Astrocyte (in vitro differentiated cells and primary cell): Measurements from ENCODE around the gene NXPH4. TPM values are rescaled to one million over a fixed set of nuclear protein-coding genes. Genes with fewer than 3 reads are reported as not detected.

Source experiments
- DNase-seq: peaks from one replicate; pipeline ENCODE4 v3.0.0-alpha.2; 2010; ENCODE audit warnings: low read depth
- FAIRE-seq: peaks from 2 replicates; lab custom pipeline; 2011; peaks lifted over from hg19 to GRCh38; lab: Jason Lieb, UNC
- H2AFZ ChIP-seq: 2 replicates; pipeline ENCODE4 v1.6.0; 2012; ENCODE audit warnings: low read depth, low read length, inconsistent platforms
- H3K27ac ChIP-seq: 2 replicates; pipeline ENCODE4 v1.5.1; 2011; ENCODE audit warnings: low read depth, low read length, inconsistent platforms
- H3K27me3 ChIP-seq: 2 replicates; pipeline ENCODE4 v1.6.0; 2011; ENCODE audit warnings: low read length, inconsistent platforms; ENCODE audit not compliant: insufficient read depth
- H3K36me3 ChIP-seq: 2 replicates; pipeline ENCODE4 v1.5.1; 2011; ENCODE audit warnings: low read length, inconsistent platforms; ENCODE audit not compliant: insufficient read depth
- H3K4me1 ChIP-seq: 2 replicates; pipeline ENCODE4 v1.5.1; 2011; ENCODE audit warnings: low read length, inconsistent platforms; ENCODE audit not compliant: insufficient read depth
- H3K4me2 ChIP-seq: 2 replicates; pipeline ENCODE4 v1.6.0; 2012; ENCODE audit warnings: low read length, inconsistent platforms
- H3K4me3 ChIP-seq: 2 replicates; pipeline ENCODE4 v1.5.1; 2011; ENCODE audit warnings: low read depth, mild to moderate bottlenecking, low read length, inconsistent platforms; ENCODE audit not compliant: insufficient read depth
- H3K79me2 ChIP-seq: 2 replicates; pipeline ENCODE4 v1.6.0; 2012; ENCODE audit warnings: mild to moderate bottlenecking, low read length, inconsistent platforms; ENCODE audit not compliant: insufficient read depth
- H3K9ac ChIP-seq: 2 replicates; pipeline ENCODE4 v1.6.0; 2012; ENCODE audit warnings: mild to moderate bottlenecking, low read length, inconsistent platforms
- H3K9me3 ChIP-seq: 2 replicates; pipeline ENCODE4 v1.5.1; 2012; ENCODE audit warnings: low read depth, mild to moderate bottlenecking, low read length, inconsistent platforms; ENCODE audit not compliant: insufficient read depth
- H4K20me1 ChIP-seq: 2 replicates; pipeline ENCODE4 v1.6.0; 2012; ENCODE audit warnings: low read length, inconsistent platforms; ENCODE audit not compliant: insufficient read depth
- H3K27ac Mint-ChIP-seq: one replicate; pipeline ENCODE4 v1.8.0; 2021; ENCODE audit warnings: mild to moderate bottlenecking, mixed read lengths; ENCODE audit not compliant: unreplicated experiment
- H3K27me3 Mint-ChIP-seq: one replicate; pipeline ENCODE4 v1.8.0; 2021; ENCODE audit warnings: low read depth, mixed read lengths; ENCODE audit not compliant: unreplicated experiment
- H3K36me3 Mint-ChIP-seq: one replicate; pipeline ENCODE4 v1.8.0; 2021; ENCODE audit warnings: low read depth, mixed read lengths; ENCODE audit not compliant: unreplicated experiment
- H3K4me1 Mint-ChIP-seq: one replicate; pipeline ENCODE4 v1.8.0; 2021; ENCODE audit warnings: low read depth, mixed read lengths; ENCODE audit not compliant: unreplicated experiment
- H3K4me3 Mint-ChIP-seq: one replicate; pipeline ENCODE4 v1.8.0; 2021; ENCODE audit warnings: mild to moderate bottlenecking, moderate library complexity, mixed read lengths; ENCODE audit not compliant: unreplicated experiment
- H3K9me3 Mint-ChIP-seq: one replicate; pipeline ENCODE4 v1.8.0; 2021; ENCODE audit warnings: mild to moderate bottlenecking, mixed read lengths; ENCODE audit not compliant: unreplicated experiment
- EZH2 ChIP-seq: IDR thresholded peaks from 2 replicates; pipeline ENCODE4 v1.6.1; 2012; ENCODE audit warnings: mild to moderate bottlenecking, low read length, inconsistent platforms; ENCODE audit not compliant: insufficient read depth
- total RNA-seq: library from RNA; stranded (reverse); gene quantifications from 2 replicates; pipeline ENCODE4 v1.2.1, GENCODE V29; 2021
- TF ChIP-seq, protein P1 (sequence below): IDR thresholded peaks from 2 replicates; pipeline ENCODE4 v1.5.1; 2011; ENCODE audit warnings: low read depth, mild to moderate bottlenecking, inconsistent platforms, low read length, moderate library complexity; ENCODE audit not compliant: insufficient read depth

NXPH4 gene
- total RNA-seq, 1 donor from 2014 or later = 14.5 TPM

DNA sequence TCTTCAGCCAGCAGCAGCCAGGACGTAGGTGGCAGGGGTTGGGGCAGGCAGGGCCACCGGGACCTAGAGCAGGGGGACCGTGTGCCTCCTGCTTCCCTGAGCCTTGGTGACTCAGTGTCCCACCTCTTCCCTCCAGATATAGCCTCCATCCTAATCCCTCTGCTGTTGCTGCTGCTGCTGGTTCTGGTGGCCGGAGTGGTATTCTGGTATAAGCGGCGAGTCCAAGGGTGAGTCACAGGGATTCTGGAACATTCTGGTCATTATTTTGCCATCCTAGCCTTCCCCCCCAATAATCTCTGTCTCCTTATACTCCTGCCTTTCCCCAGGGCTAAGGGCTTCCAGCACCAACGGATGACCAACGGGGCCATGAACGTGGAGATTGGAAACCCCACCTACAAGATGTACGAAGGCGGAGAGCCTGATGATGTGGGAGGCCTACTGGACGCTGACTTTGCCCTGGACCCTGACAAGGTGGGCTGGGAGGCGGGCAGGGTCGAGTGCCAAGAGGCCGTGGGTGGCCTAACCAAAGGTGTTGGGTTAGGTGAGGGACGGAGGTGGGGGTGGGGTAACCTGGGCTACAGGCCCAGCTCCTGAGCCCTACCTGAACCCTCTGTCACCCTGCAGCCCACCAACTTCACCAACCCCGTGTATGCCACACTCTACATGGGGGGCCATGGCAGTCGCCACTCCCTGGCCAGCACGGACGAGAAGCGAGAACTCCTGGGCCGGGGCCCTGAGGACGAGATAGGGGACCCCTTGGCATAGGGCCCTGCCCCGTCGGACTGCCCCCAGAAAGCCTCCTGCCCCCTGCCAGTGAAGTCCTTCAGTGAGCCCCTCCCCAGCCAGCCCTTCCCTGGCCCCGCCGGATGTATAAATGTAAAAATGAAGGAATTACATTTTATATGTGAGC lies 4.5 kb upstream of the NXPH4 start:
- peaks cover 76% of the 10 kb centered on the region for H4K20me1 ChIP-seq
- peaks cover 6% of the 10 kb centered on the region for H3K27me3 Mint-ChIP-seq
- no peak overlapping the region for H3K27ac ChIP-seq
- TF ChIP-seq, protein P1, sequence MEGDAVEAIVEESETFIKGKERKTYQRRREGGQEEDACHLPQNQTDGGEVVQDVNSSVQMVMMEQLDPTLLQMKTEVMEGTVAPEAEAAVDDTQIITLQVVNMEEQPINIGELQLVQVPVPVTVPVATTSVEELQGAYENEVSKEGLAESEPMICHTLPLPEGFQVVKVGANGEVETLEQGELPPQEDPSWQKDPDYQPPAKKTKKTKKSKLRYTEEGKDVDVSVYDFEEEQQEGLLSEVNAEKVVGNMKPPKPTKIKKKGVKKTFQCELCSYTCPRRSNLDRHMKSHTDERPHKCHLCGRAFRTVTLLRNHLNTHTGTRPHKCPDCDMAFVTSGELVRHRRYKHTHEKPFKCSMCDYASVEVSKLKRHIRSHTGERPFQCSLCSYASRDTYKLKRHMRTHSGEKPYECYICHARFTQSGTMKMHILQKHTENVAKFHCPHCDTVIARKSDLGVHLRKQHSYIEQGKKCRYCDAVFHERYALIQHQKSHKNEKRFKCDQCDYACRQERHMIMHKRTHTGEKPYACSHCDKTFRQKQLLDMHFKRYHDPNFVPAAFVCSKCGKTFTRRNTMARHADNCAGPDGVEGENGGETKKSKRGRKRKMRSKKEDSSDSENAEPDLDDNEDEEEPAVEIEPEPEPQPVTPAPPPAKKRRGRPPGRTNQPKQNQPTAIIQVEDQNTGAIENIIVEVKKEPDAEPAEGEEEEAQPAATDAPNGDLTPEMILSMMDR = no peak
- TF ChIP-seq EZH2 = no peak
- no peaks in the 10 kb centered on the region for H3K79me2 ChIP-seq
- no peak overlapping the region for H3K27ac Mint-ChIP-seq
- no peak for FAIRE-seq
- peaks cover 24% of the 10 kb centered on the region for H3K36me3 Mint-ChIP-seq
- no peak overlapping the region for H3K9ac ChIP-seq
- no peak overlapping the region for H3K4me3 Mint-ChIP-seq
- H3K4me1 Mint-ChIP-seq = peaks cover 27% of the 10 kb centered on the region
- no peak overlapping the region for H3K4me3 ChIP-seq
- no peaks in the 10 kb centered on the region for H3K9me3 Mint-ChIP-seq
- H3K27me3 ChIP-seq = peaks cover 16% of the 10 kb centered on the region
- H3K9me3 ChIP-seq = no peaks in the 10 kb centered on the region
- no peak overlapping the region for H3K4me2 ChIP-seq
- H2AFZ ChIP-seq = no peak overlapping the region
- peaks cover 2% of the 10 kb centered on the region for H3K36me3 ChIP-seq
- peaks cover 11% of the 10 kb centered on the region for H3K4me1 ChIP-seq
- no peak for DNase-seq

DNA sequence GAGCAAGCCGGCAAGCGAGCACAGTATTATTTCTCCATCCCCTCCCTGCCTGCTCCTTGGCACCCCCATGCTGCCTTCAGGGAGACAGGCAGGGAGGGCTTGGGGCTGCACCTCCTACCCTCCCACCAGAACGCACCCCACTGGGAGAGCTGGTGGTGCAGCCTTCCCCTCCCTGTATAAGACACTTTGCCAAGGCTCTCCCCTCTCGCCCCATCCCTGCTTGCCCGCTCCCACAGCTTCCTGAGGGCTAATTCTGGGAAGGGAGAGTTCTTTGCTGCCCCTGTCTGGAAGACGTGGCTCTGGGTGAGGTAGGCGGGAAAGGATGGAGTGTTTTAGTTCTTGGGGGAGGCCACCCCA lies 3.9 kb upstream of the NXPH4 start:
- peaks cover 77% of the 10 kb centered on the region for H4K20me1 ChIP-seq
- DNase-seq (no peak), FAIRE-seq (no peak)
- no peak overlapping the region for H3K4me2 ChIP-seq
- H3K9me3 Mint-ChIP-seq = no peaks in the 10 kb centered on the region
- H3K36me3 ChIP-seq = peaks cover 2% of the 10 kb centered on the region
- peaks cover 20% of the 10 kb centered on the region for H3K36me3 Mint-ChIP-seq
- H3K79me2 ChIP-seq = no peaks in the 10 kb centered on the region
- H3K4me3 Mint-ChIP-seq = no peak overlapping the region
- peaks cover 3% of the 10 kb centered on the region for H3K9me3 ChIP-seq
- H3K4me1 Mint-ChIP-seq = peaks cover 29% of the 10 kb centered on the region
- peaks cover 12% of the 10 kb centered on the region for H3K27me3 Mint-ChIP-seq
- peaks cover 11% of the 10 kb centered on the region for H3K4me1 ChIP-seq
- no peak overlapping the region for H3K9ac ChIP-seq
- peaks cover 22% of the 10 kb centered on the region for H3K27me3 ChIP-seq
- H3K27ac ChIP-seq = no peak overlapping the region
- no peak overlapping the region for H2AFZ ChIP-seq
- no peak overlapping the region for H3K27ac Mint-ChIP-seq
- no peak overlapping the region for H3K4me3 ChIP-seq
- TF ChIP-seq, protein P1 = no peak
- no peak for TF ChIP-seq EZH2
